Hepatocyte (in vitro differentiated cells): ENCODE measurements around the gene PLEKHJ1.

Experiments
- CTCF ChIP-seq: fragments of 200-600 bp; sonication (generic); IDR thresholded peaks from 2 replicates; pipeline ENCODE4 v1.5.1; 2016; ENCODE audit warnings: antibody characterized with exemption, mild to moderate bottlenecking; ENCODE audit not compliant: poor library complexity
- EZH2phosphoT487 ChIP-seq: fragments of 200-600 bp; sonication (generic); IDR thresholded peaks from one replicate; pipeline ENCODE4 v1.6.1; 2018; ENCODE audit warnings: antibody characterized with exemption, mild to moderate bottlenecking, low read depth, moderate library complexity; ENCODE audit not compliant: unreplicated experiment, severe bottlenecking

GRCh38 chr19:2268480-2268830 lies 32.3 kb upstream of the PLEKHJ1 start:
- no peak for TF ChIP-seq CTCF
- TF ChIP-seq EZH2phosphoT487 = no peak
